Measurements from ENCODE around the gene UBFD1. TPM values are rescaled to one million over a fixed set of nuclear protein-coding genes. Genes with fewer than 3 reads are reported as not detected.

UBFD1 gene
- total and polyA plus RNA-seq, 10 of the 15 experiments (the other 5 are each of a cell fraction or from before 2014, with no cell fraction given), result 7.3 to 48.5 (median 32.1) TPM

DNA sequence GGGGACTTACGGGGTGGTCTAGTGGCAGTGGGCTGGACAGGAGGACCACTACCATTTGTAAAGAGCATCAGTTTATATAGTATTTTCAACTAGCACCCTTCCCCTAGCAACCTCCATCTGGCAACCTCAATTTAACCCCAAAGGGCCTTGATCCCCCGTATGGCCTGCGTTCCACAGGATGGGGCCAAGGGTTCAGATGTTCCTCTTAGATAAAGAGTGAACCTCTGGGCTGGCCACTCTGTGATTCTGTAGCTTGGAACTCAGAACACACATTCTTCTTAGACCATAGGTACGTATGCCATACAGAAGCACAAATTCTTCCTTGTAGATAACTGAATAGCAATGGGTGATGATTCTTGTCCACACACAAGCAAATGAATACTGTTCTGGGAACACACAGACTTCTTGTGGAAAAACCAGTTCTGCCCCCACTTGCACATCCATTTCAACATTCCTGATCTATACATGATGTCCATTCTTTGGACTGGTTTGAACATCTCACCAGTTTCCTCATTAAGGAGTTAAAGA lies 45.3 kb upstream of the UBFD1 start:
- no peak overlapping the region for H2AFZ ChIP-seq (ENCODE audit: control insufficient read depth, low read depth, low read length)
- H4K20me1 ChIP-seq (ENCODE audit: control insufficient read depth, insufficient read depth), result peaks cover 7% of the 10 kb centered on the region; the same call in 1 of the 2 replicates
- peaks cover 34% of the 10 kb centered on the region for H3K79me2 ChIP-seq (ENCODE audit: control insufficient read depth, insufficient read depth, low read length)
- FAIRE-seq, result no peak
- H3K36me3 ChIP-seq (ENCODE audit: control insufficient read depth in 2 of 2, insufficient read depth in 2 of 2, low read length in 1 of 2), result no peaks in the 10 kb centered on the region
- WGBS (ENCODE audit: insufficient coverage, insufficient replicate concordance, low lambda C conversion rate, missing lambda C conversion rate), result 89% methylated on average over 4 of the region's 4 CpGs
- TF ChIP-seq ATF2 (IDR thresholded peaks at IDR 0.05; ENCODE audit: low read length) (no peak), CREB1 (IDR thresholded peaks at IDR 0.05; ENCODE audit: low read depth) (no peak), MTA3 (IDR thresholded peaks at IDR 0.05; ENCODE audit: borderline replicate concordance, low read length) (no peak), ZNF622 (IDR thresholded peaks at IDR 0.05) (no peak), KAT2A (conservative IDR thresholded peaks at IDR 0.05; ENCODE audit: control insufficient read depth, low read depth, low read length) (no peak), SIX5 (IDR thresholded peaks at IDR 0.05; ENCODE audit: low read depth, low read length, severe bottlenecking) (no peak), EZH2 (IDR thresholded peaks at IDR 0.05; ENCODE audit: borderline replicate concordance, control insufficient read depth, low read depth, low read length) (no peak), PBX3 (IDR thresholded peaks at IDR 0.05; ENCODE audit: insufficient replicate concordance, low read depth, low read length) (no peak), SMC3 (IDR thresholded peaks at IDR 0.05; ENCODE audit: borderline replicate concordance, low read length) (no peak), ZNF24 (IDR thresholded peaks at IDR 0.05) (no peak), MLLT1 (IDR thresholded peaks at IDR 0.05) (no peak), ELK1 (IDR thresholded peaks at IDR 0.05; ENCODE audit: low read depth, low read length) (no peak), HCFC1 (IDR thresholded peaks at IDR 0.05; ENCODE audit: low read length) (no peak), RFX5 (IDR thresholded peaks at IDR 0.05; ENCODE audit: low read depth, low read length) (no peak), ZBED1 (IDR thresholded peaks at IDR 0.05; ENCODE audit: borderline replicate concordance) (no peak), ZBTB33 (IDR thresholded peaks at IDR 0.05) (no peak), NBN (IDR thresholded peaks at IDR 0.05) (no peak)
- in situ Hi-C loops (cut with MboI), result no loop called here
- no TSS peak for BruUV-seq (replicated peaks)
- H3K27me3 ChIP-seq (replicated peaks in 1 of 2; ENCODE audit: control insufficient read depth in 2 of 2, insufficient read depth in 2 of 2, low read length in 1 of 2), result no peaks in the 10 kb centered on the region
- ChIA-PET SMC1A (ENCODE audit: uncharacterized antibody, unreplicated experiment) (no interaction called here), RAD21 (ENCODE audit: unreplicated experiment) (no interaction called here), CTCF (no interaction called here), POLR2A (no interaction called here)
- H3K4me2 ChIP-seq (ENCODE audit: control insufficient read depth, insufficient read depth), result no peak overlapping the region
- no peak overlapping the region for H3K4me3 ChIP-seq
- H3K4me1 ChIP-seq (ENCODE audit: control insufficient read depth, insufficient read depth, low read length), result peaks cover 5% of the 10 kb centered on the region
- DNase-seq (ENCODE audit: low read depth, low spot score), result no peak
- no peak for ATAC-seq
- intact Hi-C loops (cut with micrococcal nuclease; ENCODE audit: unreplicated experiment), result no loop called here
- no peaks in the 10 kb centered on the region for H3K9me3 ChIP-seq (replicated peaks; ENCODE audit: control insufficient read depth, insufficient read depth, low read length)
- H3K27ac ChIP-seq (ENCODE audit: control insufficient read depth, insufficient read depth), result no peak overlapping the region
- no peak overlapping the region for H3K9ac ChIP-seq (ENCODE audit: control insufficient read depth, insufficient read depth, low read length)
